Adrenal gland (tissue), 5 donors: ENCODE measurements around the gene ZNF521.

Experiments used
- POLR2A ChIP-seq, 2 donors: fragments of 450-650 bp; IDR thresholded peaks; one replicate each; pipeline ENCODE4 v1.6.1; 2017; ENCODE audit warnings: antibody characterized with exemption in 2 of 2, mild to moderate bottlenecking in 2 of 2, moderate library complexity in 1 of 2
- TF ChIP-seq, protein P1 (sequence below), 6 experiments: fragments of 450-650 bp in 4 of 6; fragments of 200-600 bp in 2 of 6; sonication (generic) in 1 of 6; IDR thresholded peaks; 1 replicate in 5 of 6; 2 replicates in 1 of 6; pipeline versions ENCODE4 v1.5.1 to v1.8.0; 2016 to 2021; ENCODE audit warnings: antibody characterized with exemption in 6 of 6, mild to moderate bottlenecking in 2 of 6, moderate library complexity in 1 of 6
- donor health status: DM: no; HTN: no; CAD: no.

DNA sequence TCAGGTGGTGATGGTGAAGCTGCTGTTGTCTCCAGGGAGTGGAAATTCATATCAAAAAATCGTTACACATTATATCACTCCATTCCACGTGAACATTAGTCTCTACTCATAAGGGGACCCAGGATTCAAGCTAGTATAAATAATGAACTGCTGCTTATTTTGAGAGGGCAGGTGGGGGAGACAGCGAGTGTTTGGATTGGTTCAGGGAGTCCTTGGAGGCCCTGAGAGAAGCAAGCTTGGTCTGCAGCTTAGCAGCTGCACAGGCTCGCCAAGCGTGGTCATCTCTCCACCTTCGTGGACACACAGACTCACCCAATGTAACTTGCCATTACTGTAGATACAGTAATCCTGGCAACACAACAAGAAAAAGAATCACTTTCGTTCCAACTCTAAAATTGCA, 177.6 kb downstream of the ZNF521 start:
- TF ChIP-seq, protein P1, sequence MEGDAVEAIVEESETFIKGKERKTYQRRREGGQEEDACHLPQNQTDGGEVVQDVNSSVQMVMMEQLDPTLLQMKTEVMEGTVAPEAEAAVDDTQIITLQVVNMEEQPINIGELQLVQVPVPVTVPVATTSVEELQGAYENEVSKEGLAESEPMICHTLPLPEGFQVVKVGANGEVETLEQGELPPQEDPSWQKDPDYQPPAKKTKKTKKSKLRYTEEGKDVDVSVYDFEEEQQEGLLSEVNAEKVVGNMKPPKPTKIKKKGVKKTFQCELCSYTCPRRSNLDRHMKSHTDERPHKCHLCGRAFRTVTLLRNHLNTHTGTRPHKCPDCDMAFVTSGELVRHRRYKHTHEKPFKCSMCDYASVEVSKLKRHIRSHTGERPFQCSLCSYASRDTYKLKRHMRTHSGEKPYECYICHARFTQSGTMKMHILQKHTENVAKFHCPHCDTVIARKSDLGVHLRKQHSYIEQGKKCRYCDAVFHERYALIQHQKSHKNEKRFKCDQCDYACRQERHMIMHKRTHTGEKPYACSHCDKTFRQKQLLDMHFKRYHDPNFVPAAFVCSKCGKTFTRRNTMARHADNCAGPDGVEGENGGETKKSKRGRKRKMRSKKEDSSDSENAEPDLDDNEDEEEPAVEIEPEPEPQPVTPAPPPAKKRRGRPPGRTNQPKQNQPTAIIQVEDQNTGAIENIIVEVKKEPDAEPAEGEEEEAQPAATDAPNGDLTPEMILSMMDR (IDR thresholded peaks at IDR 0.05) = no peak
- no peak for TF ChIP-seq POLR2A (IDR thresholded peaks at IDR 0.05)
